Nephron progenitor cell (in vitro differentiated cells): ENCODE measurements around the gene ATP11A.

Experiments used
- DNase-seq: peaks from one replicate; pipeline ENCODE4 v3.0.0; 2021
- H3K27ac Mint-ChIP-seq: 2 replicates; pipeline ENCODE4 v1.8.0; 2021; ENCODE audit warnings: mild to moderate bottlenecking, moderate library complexity, mixed read lengths
- H3K27me3 Mint-ChIP-seq: 2 replicates; pipeline ENCODE4 v1.8.0; 2021; ENCODE audit warnings: mild to moderate bottlenecking, low read depth, mixed read lengths; ENCODE audit not compliant: poor library complexity
- H3K36me3 Mint-ChIP-seq: 2 replicates; pipeline ENCODE4 v1.8.0; 2021; ENCODE audit warnings: low read depth, mixed read lengths
- H3K4me1 Mint-ChIP-seq: 2 replicates; pipeline ENCODE4 v1.8.0; 2021; ENCODE audit warnings: mixed read lengths
- H3K4me3 Mint-ChIP-seq: 2 replicates; pipeline ENCODE4 v1.8.0; 2021; ENCODE audit warnings: mild to moderate bottlenecking, moderate library complexity, mixed read lengths
- H3K9me3 Mint-ChIP-seq: 2 replicates; pipeline ENCODE4 v1.8.0; 2021; ENCODE audit warnings: mild to moderate bottlenecking, moderate library complexity, mixed read lengths
- TF ChIP-seq, protein P1 (sequence below): fragments of 200-600 bp; sonication (generic); IDR thresholded peaks from 2 replicates; pipeline ENCODE4 v1.5.0; 2021; ENCODE audit warnings: antibody characterized with exemption

Gene ATP11A

DNA sequence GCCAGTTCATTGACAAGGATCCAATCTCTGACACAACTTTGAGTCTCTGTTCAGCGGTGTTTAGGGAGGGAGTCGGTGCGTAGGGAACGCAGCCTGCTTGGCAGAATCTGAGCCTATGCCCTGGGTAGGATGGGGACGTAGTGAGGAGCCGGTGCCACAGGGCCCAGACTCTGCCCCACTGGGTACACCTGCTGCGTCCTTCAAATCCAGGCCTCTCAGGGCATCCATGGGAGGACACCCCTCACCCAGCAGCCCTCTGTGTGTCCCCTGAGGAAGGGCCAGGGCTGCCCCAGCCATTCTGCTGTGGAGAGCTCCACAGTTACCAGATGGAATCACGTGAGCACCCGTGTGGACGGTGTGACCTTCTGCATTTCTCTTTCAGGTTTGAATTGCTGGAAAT, 146.0 kb downstream of the ATP11A start:
- Mint-ChIP-seq H3K9me3 (no peaks in the 10 kb centered on the region), H3K36me3 (peaks cover 69% of the 10 kb centered on the region), H3K27ac (no peak overlapping the region)

DNA sequence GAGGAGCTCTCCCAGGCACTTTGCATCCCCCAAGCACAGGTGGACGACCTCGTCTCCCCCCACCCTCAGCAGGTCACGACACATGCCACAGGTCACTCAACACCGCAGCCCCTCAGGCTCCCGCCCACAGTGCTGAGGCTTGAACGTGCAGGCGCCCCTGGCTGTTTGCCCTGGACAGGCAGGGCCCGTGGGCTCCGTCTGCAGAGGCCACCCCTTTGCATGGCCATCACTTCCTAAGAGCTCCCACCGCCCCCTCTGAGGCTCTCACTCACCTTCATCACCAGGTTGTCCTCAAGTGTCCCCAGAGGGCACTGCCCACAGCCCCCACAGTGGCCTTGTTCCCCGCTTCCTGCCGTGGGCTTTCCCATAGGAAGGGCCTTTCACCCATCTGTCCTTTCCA, 147.1 kb downstream of the ATP11A start:
- H3K27me3 Mint-ChIP-seq, result peaks cover 7% of the 10 kb centered on the region
- no peak for DNase-seq
- H3K27ac Mint-ChIP-seq, result peak overlapping the region; percentile 51
- no peak overlapping the region for H3K4me3 Mint-ChIP-seq
- H3K4me1 Mint-ChIP-seq, result peaks cover 9% of the 10 kb centered on the region
- TF ChIP-seq, protein P1, sequence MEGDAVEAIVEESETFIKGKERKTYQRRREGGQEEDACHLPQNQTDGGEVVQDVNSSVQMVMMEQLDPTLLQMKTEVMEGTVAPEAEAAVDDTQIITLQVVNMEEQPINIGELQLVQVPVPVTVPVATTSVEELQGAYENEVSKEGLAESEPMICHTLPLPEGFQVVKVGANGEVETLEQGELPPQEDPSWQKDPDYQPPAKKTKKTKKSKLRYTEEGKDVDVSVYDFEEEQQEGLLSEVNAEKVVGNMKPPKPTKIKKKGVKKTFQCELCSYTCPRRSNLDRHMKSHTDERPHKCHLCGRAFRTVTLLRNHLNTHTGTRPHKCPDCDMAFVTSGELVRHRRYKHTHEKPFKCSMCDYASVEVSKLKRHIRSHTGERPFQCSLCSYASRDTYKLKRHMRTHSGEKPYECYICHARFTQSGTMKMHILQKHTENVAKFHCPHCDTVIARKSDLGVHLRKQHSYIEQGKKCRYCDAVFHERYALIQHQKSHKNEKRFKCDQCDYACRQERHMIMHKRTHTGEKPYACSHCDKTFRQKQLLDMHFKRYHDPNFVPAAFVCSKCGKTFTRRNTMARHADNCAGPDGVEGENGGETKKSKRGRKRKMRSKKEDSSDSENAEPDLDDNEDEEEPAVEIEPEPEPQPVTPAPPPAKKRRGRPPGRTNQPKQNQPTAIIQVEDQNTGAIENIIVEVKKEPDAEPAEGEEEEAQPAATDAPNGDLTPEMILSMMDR, result no peak
- no peaks in the 10 kb centered on the region for H3K9me3 Mint-ChIP-seq
- peaks cover 59% of the 10 kb centered on the region for H3K36me3 Mint-ChIP-seq

More for the DNA sequence above, 146.0 kb downstream of the ATP11A start:
- no peak for DNase-seq
- H3K27me3 Mint-ChIP-seq, result peaks cover 7% of the 10 kb centered on the region
- TF ChIP-seq, protein P1, result no peak
- no peak overlapping the region for H3K4me3 Mint-ChIP-seq
- peaks cover 8% of the 10 kb centered on the region for H3K4me1 Mint-ChIP-seq

DNA sequence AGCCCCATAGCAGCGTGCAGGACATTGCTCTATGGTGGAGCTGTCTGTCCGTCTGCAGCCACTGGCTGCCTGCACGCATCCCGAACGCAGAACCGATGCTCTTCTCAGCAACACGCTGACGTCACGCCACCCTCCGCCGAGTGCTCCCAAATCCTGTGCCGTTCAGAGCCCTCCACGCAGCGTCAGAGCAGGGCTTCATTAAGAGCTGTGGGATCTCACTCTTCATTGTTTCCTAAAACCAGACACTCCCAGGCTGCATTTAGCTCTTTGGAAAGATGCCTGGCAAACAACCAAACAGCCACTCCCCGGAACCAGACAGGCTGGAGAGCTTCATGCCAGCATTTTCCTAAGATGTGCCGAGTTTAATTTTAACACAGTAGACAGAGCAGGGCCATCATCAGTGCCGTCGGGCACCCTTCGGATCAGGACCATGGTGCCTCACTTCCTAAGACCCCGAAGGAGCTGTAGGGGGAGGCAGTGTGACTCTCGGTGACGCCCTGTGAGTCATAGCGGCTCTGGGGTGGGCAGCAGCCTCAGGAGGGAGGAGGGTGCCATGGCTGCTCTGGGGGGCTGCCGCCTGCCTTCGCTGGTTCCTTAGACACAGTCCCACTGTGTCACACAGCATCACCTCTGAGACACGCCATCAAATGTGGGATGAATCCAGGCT, 147.7 kb downstream of the ATP11A start:
- TF ChIP-seq, protein P1, result no peak
- Mint-ChIP-seq H3K27me3 (peaks cover 7% of the 10 kb centered on the region), H3K9me3 (no peaks in the 10 kb centered on the region), H3K4me3 (no peak overlapping the region), H3K36me3 (peaks cover 57% of the 10 kb centered on the region), H3K4me1 (peaks cover 15% of the 10 kb centered on the region), H3K27ac (peak overlapping the region; percentile 88)
- DNase-seq, result no peak

DNA sequence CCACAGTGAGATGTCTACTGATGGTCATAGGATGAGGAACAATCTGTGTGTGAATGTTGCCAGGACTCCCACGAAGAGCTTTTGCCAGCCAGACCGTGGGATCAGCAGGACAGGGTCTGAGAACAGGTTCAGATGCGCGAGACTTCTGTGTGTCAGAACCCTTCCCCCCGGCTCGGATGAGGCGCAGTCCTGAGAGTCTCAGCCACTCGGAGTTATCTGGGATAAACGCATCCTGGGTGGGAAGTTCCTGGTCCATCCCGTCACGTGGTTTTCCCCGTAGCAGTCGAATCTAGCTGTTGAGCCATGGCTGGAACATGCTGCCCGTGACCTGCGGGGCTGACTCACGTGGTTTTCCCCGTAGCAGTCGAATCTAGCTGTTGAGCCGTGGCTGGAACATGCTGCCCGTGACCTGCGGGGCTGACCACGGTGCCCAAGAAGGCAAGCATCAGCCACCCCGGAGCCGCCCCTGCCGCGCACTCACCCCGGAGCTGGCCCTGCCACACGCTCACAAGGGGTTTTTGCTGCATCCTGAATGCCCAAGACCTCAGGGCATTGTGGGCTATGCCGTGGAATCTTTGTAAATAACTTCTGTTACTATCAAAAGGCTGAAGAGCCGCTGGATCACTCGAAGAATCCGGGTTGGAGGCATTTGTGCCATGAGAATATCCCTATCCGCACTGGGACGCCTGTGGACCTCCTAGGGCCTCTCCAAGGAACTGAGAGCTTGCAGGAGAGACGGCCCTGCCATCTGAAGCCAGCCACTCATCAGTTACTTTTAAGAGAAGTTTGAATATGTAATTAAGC, 148.4 kb downstream of the ATP11A start:
- TF ChIP-seq, protein P1, result no peak
- H3K9me3 Mint-ChIP-seq, result no peaks in the 10 kb centered on the region
- peaks cover 21% of the 10 kb centered on the region for H3K4me1 Mint-ChIP-seq
- peaks cover 56% of the 10 kb centered on the region for H3K36me3 Mint-ChIP-seq
- peak overlapping the region; percentile 88 for H3K27ac Mint-ChIP-seq
- peaks cover 8% of the 10 kb centered on the region for H3K27me3 Mint-ChIP-seq
- H3K4me3 Mint-ChIP-seq, result no peak overlapping the region
- DNase-seq, result no peak

DNA sequence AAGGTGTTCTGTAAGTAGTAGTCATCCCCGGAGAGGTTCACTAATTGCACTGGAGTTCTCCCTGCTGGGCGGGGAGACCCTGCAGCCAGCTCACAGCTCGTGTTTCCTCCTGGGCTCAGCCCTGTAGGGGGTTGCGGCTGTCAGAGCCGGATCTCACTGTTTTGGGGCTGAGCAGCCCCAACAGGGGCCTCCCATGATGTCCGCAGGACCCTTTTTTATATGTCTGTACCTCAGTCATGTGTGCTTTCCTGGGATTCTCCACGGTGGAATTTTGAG, 148.9 kb downstream of the ATP11A start:
- peak overlapping the region; percentile 42 for H3K27ac Mint-ChIP-seq
- H3K9me3 Mint-ChIP-seq, result no peaks in the 10 kb centered on the region
- no peak for DNase-seq
- peaks cover 6% of the 10 kb centered on the region for H3K27me3 Mint-ChIP-seq
- TF ChIP-seq, protein P1, result no peak
- H3K4me3 Mint-ChIP-seq, result no peak overlapping the region
- H3K36me3 Mint-ChIP-seq, result peaks cover 57% of the 10 kb centered on the region
- peaks cover 24% of the 10 kb centered on the region for H3K4me1 Mint-ChIP-seq
